ENCODE results near the gene FUT2.

The FUT2 gene

GRCh38 chr19:48751845-48752495, 56.2 kb downstream of the FUT2 start:
- TF ChIP-seq CTCF (IDR thresholded peaks at IDR 0.05; ENCODE audit: insufficient read depth, missing control alignments) = no peak
- FAIRE-seq (no peak), DNase-seq (ENCODE audit: insufficient read length, low spot score) (no peak)

DNA sequence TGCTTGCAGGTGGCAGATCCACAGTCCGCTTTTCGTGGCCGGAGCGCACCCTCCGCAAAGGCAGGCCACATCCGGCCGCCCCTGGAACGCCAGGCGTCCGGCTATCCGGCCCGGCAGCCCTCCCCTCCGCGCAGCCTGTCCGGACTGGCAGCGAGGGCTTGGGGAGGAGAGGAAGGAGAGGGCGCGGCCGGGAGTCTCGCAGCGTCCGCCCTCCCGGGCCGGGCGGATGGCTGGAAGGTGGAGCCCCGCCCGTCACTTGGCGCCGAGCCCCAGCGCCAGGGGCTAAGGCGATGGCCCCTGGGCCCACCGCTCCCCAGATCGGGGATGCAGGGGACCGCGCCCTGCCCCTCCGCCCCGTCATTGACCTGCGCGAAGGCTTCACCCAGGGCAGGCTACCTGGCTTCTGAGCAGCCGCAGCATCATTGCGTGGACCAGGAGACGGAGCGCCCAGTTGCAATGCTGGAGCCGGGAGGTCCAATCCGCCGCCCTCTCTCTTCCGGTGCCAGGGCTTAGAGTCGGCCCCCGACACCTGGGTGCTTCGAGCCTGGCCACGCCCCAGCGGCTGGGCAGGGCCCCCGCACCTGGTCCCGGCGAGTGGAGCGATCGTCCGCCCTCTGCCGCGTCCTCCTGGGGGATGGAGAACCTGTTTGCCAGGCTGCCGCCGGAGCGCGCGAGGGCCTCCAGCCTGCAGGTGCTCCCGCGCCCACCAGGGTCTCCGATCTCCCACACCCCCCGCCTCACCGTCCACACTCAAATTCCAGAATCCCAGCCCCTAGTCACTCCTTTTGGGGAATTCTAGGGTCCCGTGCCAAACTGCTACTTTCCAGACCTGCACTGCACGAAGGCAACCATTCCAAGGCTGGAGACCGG, 57.0 kb downstream of the FUT2 start, which contains the start of gene FUT1:
TSS of gene FUT1 (minus strand) at position 146 of the 870 bp plus-strand sequence. CDS start 1,360 bp downstream, outside the sequence.
- DNase-seq (ENCODE audit: insufficient read length, low spot score) = peak; percentile 74
- FAIRE-seq = no peak
- no peak for TF ChIP-seq CTCF (IDR thresholded peaks at IDR 0.05; ENCODE audit: insufficient read depth, missing control alignments)

- no peak for DNase-seq (ENCODE audit: insufficient read length, low spot score)
Observed at GRCh38 chr19:48755084-48755641, 59.4 kb downstream of the FUT2 start, which contains the start of gene FGF21. FGF21 (plus strand) TSS chr19:48755524; CDS start chr19:48756237, 713 bp downstream.

More at GRCh38 chr19:48755084-48755641, 59.4 kb downstream of the FUT2 start, which contains the start of gene FGF21:
- no peak for TF ChIP-seq CTCF (IDR thresholded peaks at IDR 0.05; ENCODE audit: insufficient read depth, missing control alignments)
- FAIRE-seq = no peak
